Endothelial cell (in vitro differentiated cells): ENCODE data around the gene UBAC2. TPM values are rescaled to one million over a fixed set of nuclear protein-coding genes. Genes with fewer than 3 reads are reported as not detected.

Source experiments
- DNase-seq: peaks from one replicate; pipeline ENCODE4 v3.0.0; 2021; ENCODE audit warnings: low spot score
- H3K27ac Mint-ChIP-seq: one replicate; pipeline ENCODE4 v1.8.0; 2021; ENCODE audit warnings: mixed read lengths, inconsistent platforms; ENCODE audit not compliant: unreplicated experiment
- H3K27me3 Mint-ChIP-seq: one replicate; pipeline ENCODE4 v1.8.0; 2021; ENCODE audit warnings: mild to moderate bottlenecking, moderate library complexity, mixed read lengths, inconsistent platforms; ENCODE audit not compliant: unreplicated experiment
- H3K36me3 Mint-ChIP-seq: one replicate; pipeline ENCODE4 v1.8.0; 2021; ENCODE audit warnings: mild to moderate bottlenecking, low read depth, mixed read lengths, inconsistent platforms; ENCODE audit not compliant: unreplicated experiment
- H3K4me1 Mint-ChIP-seq: one replicate; pipeline ENCODE4 v1.8.0; 2021; ENCODE audit warnings: mild to moderate bottlenecking, mixed read lengths, inconsistent platforms; ENCODE audit not compliant: unreplicated experiment
- H3K4me3 Mint-ChIP-seq: one replicate; pipeline ENCODE4 v1.8.0; 2021; ENCODE audit warnings: mild to moderate bottlenecking, mixed read lengths, inconsistent platforms; ENCODE audit not compliant: unreplicated experiment
- H3K9me3 Mint-ChIP-seq: one replicate; pipeline ENCODE4 v1.8.0; 2021; ENCODE audit warnings: mixed read lengths, inconsistent platforms; ENCODE audit not compliant: unreplicated experiment
- total RNA-seq: library from RNA; stranded (reverse); fragmentation: NEBNext Ultra II Directional; extraction: Animal tissue kit (Norgen Biotek cat#: 25700); gene quantifications from one replicate; pipeline ENCODE4 v1.2.1, GENCODE V29; 2021; ENCODE audit not compliant: unreplicated experiment
- TF ChIP-seq, protein P1 (sequence below): fragments of 200-600 bp; sonication (generic); IDR thresholded peaks from one replicate; pipeline ENCODE4 v1.5.0; 2021; ENCODE audit warnings: antibody characterized with exemption; ENCODE audit not compliant: unreplicated experiment

The UBAC2 gene
- total RNA-seq, 1 donor from 2014 or later = 58.6 TPM

DNA sequence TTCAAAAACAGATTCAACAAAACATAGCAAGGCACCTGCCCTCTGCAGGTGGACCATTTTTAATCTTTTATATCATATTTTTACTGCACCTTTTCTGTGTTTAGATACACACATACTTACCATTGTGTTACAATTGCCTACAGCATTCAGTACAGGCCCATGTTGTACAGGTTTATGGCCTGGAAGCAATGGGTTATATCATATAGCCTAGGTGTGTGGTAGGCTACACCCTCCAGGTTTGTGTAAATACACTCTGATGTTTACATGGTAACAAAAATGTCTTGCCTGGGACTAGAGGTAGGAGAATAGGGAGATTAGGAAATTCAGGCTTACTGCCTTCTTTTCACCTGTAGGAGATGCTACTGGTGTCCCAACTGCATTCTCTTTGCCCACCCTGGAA lies 8.2 kb upstream of the UBAC2 start:
- no peak for DNase-seq
- TF ChIP-seq, protein P1, sequence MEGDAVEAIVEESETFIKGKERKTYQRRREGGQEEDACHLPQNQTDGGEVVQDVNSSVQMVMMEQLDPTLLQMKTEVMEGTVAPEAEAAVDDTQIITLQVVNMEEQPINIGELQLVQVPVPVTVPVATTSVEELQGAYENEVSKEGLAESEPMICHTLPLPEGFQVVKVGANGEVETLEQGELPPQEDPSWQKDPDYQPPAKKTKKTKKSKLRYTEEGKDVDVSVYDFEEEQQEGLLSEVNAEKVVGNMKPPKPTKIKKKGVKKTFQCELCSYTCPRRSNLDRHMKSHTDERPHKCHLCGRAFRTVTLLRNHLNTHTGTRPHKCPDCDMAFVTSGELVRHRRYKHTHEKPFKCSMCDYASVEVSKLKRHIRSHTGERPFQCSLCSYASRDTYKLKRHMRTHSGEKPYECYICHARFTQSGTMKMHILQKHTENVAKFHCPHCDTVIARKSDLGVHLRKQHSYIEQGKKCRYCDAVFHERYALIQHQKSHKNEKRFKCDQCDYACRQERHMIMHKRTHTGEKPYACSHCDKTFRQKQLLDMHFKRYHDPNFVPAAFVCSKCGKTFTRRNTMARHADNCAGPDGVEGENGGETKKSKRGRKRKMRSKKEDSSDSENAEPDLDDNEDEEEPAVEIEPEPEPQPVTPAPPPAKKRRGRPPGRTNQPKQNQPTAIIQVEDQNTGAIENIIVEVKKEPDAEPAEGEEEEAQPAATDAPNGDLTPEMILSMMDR = no peak
- Mint-ChIP-seq H3K4me1 (no peaks in the 10 kb centered on the region), H3K9me3 (no peaks in the 10 kb centered on the region), H3K36me3 (no peaks in the 10 kb centered on the region), H3K4me3 (no peak overlapping the region), H3K27ac (no peak overlapping the region), H3K27me3 (peaks cover 1% of the 10 kb centered on the region)

DNA sequence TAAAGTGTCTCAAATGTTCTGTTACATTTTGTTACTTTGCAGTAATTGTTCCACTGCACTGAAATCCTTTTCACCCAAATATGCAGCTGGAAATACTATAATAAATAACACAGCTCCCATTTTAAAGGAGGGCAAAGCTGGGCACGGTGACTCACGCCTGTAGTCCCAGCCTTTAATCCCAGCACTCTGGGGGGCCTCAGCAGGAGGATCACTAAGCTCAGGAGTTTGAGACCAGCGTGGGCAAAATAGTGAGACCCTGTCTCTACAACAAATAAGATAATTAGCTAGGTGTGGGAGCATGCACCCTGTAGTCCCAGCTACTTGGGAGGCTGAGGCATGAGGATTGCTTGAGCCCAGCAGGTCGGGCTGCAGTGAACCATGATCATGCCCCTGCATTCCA lies 7.5 kb upstream of the UBAC2 start:
- Mint-ChIP-seq H3K4me3 (no peak overlapping the region), H3K9me3 (no peaks in the 10 kb centered on the region), H3K4me1 (no peaks in the 10 kb centered on the region), H3K27ac (no peak overlapping the region), H3K27me3 (peaks cover 1% of the 10 kb centered on the region), H3K36me3 (no peaks in the 10 kb centered on the region)
- no peak for DNase-seq
- TF ChIP-seq, protein P1 = no peak

- no peaks in the 10 kb centered on the region for H3K36me3 Mint-ChIP-seq
- TF ChIP-seq, protein P1 = no peak
- peaks cover 6% of the 10 kb centered on the region for H3K27me3 Mint-ChIP-seq
- no peaks in the 10 kb centered on the region for H3K9me3 Mint-ChIP-seq
- no peak for DNase-seq
- H3K27ac Mint-ChIP-seq = no peak overlapping the region
- H3K4me1 Mint-ChIP-seq = peaks cover 8% of the 10 kb centered on the region
- no peak overlapping the region for H3K4me3 Mint-ChIP-seq
Observed at GRCh38 chr13:99196466-99197116, 4.1 kb upstream of the UBAC2 start.

GRCh38 chr13:99197117-99197651 lies 3.5 kb upstream of the UBAC2 start:
- H3K27me3 Mint-ChIP-seq = peaks cover 6% of the 10 kb centered on the region
- H3K4me1 Mint-ChIP-seq = peaks cover 11% of the 10 kb centered on the region
- H3K9me3 Mint-ChIP-seq = no peaks in the 10 kb centered on the region
- no peak for DNase-seq
- H3K27ac Mint-ChIP-seq = no peak overlapping the region
- no peak overlapping the region for H3K4me3 Mint-ChIP-seq
- H3K36me3 Mint-ChIP-seq = peaks cover 3% of the 10 kb centered on the region
- TF ChIP-seq, protein P1 = no peak
